GM18870 (cell line): ENCODE measurements around the gene ZNF197.
"Not testable (repeated sequence)": the region's sequence is repeated elsewhere in the genome, so short reads cannot be mapped to it uniquely, and the experiment has no call there.

Experiments
- ATAC-seq: cut with Tn5 transposase; IDR thresholded peaks from one replicate; pipeline ENCODE4 v1.9.1; 2021; ENCODE audit warnings: moderate library complexity; ENCODE audit not compliant: unreplicated experiment

Gene ZNF197

DNA sequence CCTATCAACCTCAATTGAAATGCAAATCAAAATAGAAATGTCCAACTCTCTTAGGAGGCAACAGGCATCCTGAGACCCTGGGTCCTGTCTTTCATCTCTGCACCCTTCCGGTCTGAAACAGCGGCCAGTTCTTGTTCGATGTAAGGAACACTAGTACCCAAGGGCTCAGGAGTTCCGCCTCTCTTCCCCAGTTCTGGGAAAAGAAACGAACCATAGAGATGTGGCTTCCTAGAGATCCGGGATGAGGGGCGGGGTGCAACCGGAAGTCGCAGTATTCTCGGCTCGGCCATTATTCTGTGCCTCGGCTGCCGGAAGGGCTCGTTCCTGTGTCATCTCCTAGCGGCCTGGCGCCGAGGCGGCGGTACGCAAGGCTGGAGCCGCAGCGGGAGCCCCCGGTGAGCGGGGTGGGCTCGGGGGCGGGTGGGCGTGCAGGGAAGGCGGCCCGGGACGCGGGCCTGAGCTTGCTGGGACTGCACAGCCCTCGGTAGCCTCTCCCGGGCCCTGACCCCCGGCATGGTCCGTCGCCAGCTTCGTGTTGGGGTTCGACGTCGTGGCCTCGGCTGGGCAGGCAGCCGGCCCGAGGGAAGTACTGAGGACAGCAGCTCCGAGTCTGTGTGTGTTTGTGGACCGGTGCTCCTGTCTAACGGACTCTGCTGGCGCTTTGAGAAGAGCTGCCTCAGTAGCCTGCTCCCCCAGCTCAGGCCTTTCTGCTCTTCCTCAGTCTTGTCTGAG is at the start of gene ZNF197:
TSS of gene ZNF197 (plus strand) at position 288 of the 732 bp plus-strand sequence. CDS start 4,119 bp downstream, outside the sequence.
- peak; percentile 86 for ATAC-seq

DNA sequence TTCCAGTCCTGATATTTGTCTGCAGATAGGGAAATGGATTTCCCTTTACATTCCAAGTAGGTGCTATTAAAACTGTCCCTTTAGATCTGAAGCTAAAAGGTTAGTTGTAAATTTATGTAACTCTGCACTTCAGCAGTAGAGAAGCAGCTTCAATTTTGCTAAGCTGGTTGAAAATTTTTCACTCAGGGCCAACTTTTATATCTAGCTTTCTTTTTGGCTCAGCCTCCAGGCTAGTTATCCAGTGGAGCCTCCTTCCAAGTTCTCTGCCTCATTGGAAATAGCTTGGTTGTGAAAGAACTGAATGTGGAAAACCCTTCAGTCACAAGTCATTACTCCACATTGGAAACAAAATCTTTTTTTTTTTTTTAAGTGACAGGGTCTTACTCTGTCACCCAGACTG is 48.2 kb upstream of the ZNF197 start:
- no peak for ATAC-seq

DNA sequence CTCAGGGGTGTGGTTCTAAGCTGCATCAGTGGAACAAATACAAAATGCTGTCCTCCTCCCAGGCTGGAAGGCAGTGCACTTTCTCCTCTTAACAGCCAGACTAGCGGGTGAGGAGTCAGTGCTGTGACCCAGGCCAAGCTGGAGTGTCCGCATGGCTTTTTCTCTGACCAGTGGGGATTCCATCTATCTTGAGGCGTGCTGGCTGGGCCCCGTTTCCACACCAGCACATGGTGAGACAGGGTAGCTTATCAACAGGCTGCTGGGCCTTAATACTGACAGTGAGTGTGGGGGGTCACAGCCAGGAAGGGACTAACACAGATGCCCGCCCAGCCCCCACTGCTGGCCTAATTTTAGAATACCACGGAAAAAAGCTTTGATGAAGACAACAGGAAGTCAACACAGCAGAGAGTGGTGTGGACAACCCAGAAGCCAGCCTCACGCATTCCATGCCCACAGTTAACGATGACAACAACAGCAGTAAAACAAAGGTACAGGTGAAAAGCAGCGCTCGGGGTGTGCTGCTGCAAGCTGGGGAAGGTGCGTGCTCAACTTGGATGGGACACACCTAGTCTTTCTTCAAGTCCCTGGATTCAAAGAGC is 47.4 kb upstream of the ZNF197 start:
- not testable (repeated sequence) for ATAC-seq

GRCh38 chr3:44578316-44578715 is 46.5 kb upstream of the ZNF197 start:
- not testable (repeated sequence) for ATAC-seq

DNA sequence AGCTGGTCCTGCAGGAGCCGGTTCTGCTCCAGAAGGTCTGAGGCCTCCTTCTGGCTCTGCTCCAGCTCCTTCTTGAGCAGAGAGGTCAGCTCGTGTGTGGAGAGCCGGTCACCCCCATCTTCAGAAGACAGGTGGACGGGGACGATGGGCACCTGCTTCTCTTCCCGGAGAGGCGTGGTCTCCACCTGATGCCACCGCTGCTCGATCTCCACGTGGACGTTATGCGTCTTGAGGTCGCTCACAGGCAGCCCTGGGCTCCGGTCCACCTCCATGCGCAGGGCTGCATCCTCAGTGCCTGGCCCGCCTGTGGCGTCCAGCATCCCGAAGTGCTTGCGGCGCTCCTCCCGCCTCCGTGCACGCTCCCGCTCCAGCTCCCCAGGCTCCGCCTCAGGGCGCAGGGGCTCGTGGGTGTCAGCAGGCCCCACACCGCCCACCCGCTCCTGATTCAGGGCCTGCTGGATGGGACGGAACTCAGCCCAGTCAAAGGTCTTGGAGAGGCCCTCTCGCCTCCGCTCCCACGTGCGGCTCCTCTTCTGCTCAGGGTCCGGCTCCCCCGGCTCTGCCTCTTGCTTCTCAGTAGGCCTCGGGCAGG is 45.8 kb upstream of the ZNF197 start:
- ATAC-seq: not testable (repeated sequence)

GRCh38 chr3:44579749-44580148 is 45.1 kb upstream of the ZNF197 start:
- ATAC-seq: not testable (repeated sequence)

GRCh38 chr3:44580971-44581370 is 43.9 kb upstream of the ZNF197 start:
- not testable (repeated sequence) for ATAC-seq

DNA sequence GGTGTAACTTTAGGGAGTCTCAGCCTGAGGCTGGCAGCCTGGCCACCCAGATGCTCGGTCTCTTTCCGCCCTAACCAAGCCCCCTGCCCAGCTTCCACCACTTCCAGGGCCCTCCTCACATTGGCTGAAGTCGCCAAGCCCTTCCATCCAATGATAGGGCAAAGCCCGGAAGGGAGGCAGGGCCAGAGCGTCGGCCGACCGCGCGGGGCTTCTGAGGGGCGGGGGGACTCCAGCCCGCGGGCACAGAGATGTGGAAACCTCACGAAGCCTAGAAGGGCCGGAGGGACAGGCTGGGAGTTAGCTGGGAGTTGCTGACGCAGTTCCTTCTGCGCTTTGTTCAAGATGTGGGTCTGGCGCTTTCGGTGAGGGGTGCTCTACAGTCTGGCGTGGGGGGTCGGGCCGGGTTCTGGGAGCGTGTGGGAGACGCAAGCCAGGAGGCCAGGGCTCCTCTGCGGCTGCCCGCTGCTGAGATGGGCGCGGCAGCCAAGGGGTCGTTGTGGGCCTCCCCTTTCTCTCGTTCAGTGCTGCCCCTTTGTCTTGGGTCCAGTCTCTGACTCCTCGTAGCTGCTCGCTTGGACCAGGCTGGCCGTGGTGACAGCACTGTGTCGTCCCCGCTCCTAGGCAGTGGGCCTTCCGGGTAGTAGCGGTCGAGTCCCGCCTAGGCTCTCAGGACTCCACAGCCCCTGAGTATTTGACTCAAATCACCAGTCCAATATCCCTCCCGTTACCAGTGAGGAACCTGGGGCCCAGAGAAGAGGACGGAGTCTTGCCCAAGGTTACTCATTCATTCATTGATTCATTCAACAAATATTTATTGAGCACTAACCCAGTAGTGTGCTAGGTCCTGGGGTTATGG is 40.0 kb upstream of the ZNF197 start, which contains the start of gene ZNF660:
TSS of gene ZNF660 (plus strand) at position 319 of the 856 bp plus-strand sequence. CDS start 9,230 bp downstream, outside the sequence.
- no peak for ATAC-seq

DNA sequence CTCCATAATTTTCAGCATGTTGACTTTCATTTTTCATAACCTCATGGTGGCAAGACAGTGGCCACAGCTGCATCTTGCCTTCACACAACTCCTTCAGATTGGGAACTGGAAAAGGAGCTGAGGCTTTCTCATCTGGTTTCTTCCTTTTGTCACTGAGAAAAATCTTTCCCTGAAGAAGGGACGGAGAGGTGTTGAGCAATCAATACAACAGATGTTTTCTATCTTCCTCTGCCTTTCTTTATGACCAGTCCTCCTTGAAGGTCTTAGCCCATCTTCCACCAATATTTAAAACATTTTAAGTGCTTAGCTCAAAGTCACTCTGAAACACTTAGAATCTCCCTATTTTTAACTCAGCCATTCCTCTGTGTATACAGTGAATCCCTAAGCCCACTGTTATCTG is 28.2 kb upstream of the ZNF197 start:
- no peak for ATAC-seq

DNA sequence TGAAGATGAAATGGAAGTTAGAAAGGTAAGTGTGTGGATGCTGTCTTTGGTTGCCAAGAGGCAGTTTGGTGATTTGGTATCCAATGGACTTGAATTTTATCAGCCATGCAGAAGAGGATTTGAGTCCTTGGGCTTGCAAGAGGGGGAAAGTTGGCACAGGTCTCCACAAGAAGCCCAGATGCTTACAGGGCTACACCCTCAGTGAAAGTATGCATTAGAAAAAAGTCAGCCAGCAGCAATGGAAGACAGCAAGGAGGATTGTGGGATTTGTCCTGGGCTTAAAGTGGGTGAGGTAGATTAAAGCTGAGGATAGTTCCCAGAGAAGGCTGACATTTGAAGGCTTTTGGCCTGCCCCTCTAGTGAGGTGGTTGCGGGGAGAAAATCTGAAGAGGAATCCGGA is 23.1 kb upstream of the ZNF197 start:
- no peak for ATAC-seq

DNA sequence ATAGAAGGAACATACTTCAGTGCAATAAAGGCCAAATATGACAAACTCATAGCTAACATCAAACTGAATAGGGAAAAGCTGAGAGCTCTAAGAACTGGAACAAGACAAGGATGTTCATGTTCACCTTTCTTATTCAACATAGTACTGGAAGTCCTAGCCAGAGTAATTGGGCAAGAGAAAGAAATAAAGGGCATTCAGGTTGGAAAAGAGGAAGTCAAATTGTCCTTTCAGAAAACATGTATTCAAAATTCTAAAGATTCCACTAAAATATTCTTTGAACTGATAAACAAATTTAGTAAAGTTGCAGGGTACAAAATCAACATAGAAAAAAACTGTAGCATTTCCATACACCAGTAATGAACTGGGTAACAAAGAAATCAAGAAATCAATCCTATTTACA is 12.2 kb upstream of the ZNF197 start:
- no peak for ATAC-seq

DNA sequence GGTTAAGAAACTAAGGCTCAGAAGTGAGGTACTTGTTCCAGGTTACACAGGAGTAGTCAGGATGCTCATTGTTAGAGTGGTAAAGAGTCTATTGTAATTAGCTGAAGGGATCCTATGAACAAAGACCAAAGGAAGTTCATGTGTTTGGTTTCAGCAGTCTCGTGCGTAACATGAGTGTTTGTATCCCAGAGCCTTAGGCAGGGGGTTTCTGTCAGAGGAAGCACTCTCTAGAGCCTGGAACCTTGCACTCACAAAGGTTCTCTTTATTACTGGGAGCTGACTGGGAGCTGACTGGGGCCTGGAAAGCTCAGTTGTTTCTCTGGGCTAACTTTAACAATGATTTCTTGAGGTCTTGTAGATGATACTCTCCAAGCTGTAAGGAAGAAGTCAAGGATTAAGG is 3.9 kb downstream of the ZNF197 start:
- no peak for ATAC-seq

GRCh38 chr3:44632193-44632592 is 7.4 kb downstream of the ZNF197 start:
- no peak for ATAC-seq

GRCh38 chr3:44642337-44642736 is 17.5 kb downstream of the ZNF197 start:
- no peak for ATAC-seq

- no peak for ATAC-seq
These were observed 18.2 kb downstream of the ZNF197 start for GRCh38 chr3:44643024-44643423.

GRCh38 chr3:44647771-44648170 is 22.9 kb downstream of the ZNF197 start:
- ATAC-seq: no peak

DNA sequence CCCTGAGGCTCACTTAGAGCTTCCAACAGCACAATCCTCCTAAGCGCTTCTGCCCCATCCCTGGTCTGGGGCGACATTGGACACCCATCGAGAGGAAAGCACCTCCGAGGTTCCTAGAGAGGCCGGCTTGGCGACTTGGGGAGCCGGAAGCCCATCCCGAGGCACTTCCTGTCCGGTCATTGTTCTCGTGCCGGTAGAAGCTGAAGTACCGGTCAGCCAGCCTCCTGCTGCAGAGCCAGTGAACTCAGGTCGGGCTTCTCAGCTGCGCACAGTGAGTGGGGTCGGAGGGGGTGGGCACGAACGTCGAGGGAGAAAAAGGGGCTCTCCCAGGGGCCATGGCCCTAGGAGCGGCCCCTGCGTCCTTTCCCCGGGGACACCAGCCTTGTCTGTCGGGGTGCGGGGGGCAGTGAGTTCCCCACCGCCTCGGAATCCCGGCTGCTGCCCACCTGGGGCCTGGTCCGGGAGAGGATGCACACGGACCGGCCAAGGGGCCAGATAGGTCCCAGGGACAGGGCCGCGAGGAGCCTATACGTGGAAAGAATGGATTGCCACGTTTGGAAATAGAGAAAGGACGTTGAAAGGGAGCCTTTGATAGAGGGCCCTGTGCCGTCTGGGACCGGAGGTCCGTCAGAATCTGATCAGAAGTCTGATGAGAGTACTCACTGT is 23.9 kb downstream of the ZNF197 start, which contains the start of gene ZNF35:
TSS of gene ZNF35 (plus strand) at position 169 of the 666 bp plus-strand sequence. CDS start 2,336 bp downstream, outside the sequence.
- peak; percentile 86 for ATAC-seq

DNA sequence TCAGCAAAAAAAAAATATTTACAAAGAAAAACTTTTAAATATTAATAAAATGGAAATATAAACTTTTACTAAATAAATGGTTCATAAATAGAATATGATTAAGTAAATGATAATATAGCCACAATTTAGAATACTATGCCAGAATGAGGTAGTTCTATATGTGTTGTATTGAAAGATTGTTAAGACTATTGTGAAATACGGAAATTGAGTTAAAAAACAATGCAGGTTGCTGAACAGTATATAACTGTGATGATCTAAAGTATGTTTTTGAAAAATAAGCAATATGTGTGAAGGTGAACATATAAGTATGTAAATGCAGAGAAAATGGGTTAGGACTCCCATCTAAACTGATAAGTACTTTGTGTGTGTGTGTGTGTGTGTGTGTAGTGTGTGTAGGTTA is 24.9 kb downstream of the ZNF197 start:
- ATAC-seq: no peak

- ATAC-seq: no peak
These were observed 29.2 kb downstream of the ZNF197 start for GRCh38 chr3:44654039-44654438.

GRCh38 chr3:44659015-44659414 is 34.2 kb downstream of the ZNF197 start:
- no peak for ATAC-seq
